ENCODE data around the gene SLC38A5. TPM values are rescaled to one million over a fixed set of nuclear protein-coding genes. Genes with fewer than 3 reads are reported as not detected.
"Not testable (repeated sequence)": the region's sequence is repeated elsewhere in the genome, so short reads cannot be mapped to it uniquely, and the experiment has no call there.

The SLC38A5 gene
- total RNA-seq, 6 experiments from 2014 or later = 0.40 to 0.91 (median 0.79) TPM; not detected in 1

GRCh38 chrX:48458711-48459110 lies 11.3 kb downstream of the SLC38A5 start:
- H3K27ac Mint-ChIP-seq = no peak overlapping the region
- H3K27me3 Mint-ChIP-seq (ENCODE audit: insufficient read depth) = no peaks in the 10 kb centered on the region; the same call in none of the 2 replicates
- no peaks in the 10 kb centered on the region for H3K36me3 Mint-ChIP-seq (ENCODE audit: low read depth)
- no peak for TF ChIP-seq CTCF (IDR thresholded peaks at IDR 0.05)
- H3K4me1 Mint-ChIP-seq (ENCODE audit: low read depth) = no peaks in the 10 kb centered on the region
- H3K4me3 Mint-ChIP-seq = no peak overlapping the region
- no peak for DNase-seq
- H3K9me3 Mint-ChIP-seq = no peaks in the 10 kb centered on the region

- Mint-ChIP-seq H3K27me3 (ENCODE audit: insufficient read depth) (no peaks in the 10 kb centered on the region; the same call in none of the 2 replicates), H3K9me3 (no peaks in the 10 kb centered on the region), H3K36me3 (ENCODE audit: low read depth) (no peaks in the 10 kb centered on the region), H3K4me1 (ENCODE audit: low read depth) (no peaks in the 10 kb centered on the region), H3K27ac (no peak overlapping the region), H3K4me3 (no peak overlapping the region)
- no peak for DNase-seq
- TF ChIP-seq CTCF (IDR thresholded peaks at IDR 0.05) = no peak
Measured at GRCh38 chrX:48456628-48457331, 13.3 kb downstream of the SLC38A5 start.

GRCh38 chrX:48451708-48452107 lies 18.4 kb downstream of the SLC38A5 start:
- no peak for TF ChIP-seq CTCF (IDR thresholded peaks at IDR 0.05)
- DNase-seq = no peak
- no peak overlapping the region for H3K27ac Mint-ChIP-seq
- no peak overlapping the region for H3K4me3 Mint-ChIP-seq
- H3K36me3 Mint-ChIP-seq (ENCODE audit: low read depth) = no peaks in the 10 kb centered on the region
- H3K27me3 Mint-ChIP-seq (ENCODE audit: insufficient read depth) = no peaks in the 10 kb centered on the region; the same call in 1 of the 2 replicates
- no peaks in the 10 kb centered on the region for H3K4me1 Mint-ChIP-seq (ENCODE audit: low read depth)
- no peaks in the 10 kb centered on the region for H3K9me3 Mint-ChIP-seq

- no peak for TF ChIP-seq CTCF (IDR thresholded peaks at IDR 0.05)
- no peak for DNase-seq
Measured at GRCh38 chrX:48450076-48450475, 20.0 kb downstream of the SLC38A5 start.

DNA sequence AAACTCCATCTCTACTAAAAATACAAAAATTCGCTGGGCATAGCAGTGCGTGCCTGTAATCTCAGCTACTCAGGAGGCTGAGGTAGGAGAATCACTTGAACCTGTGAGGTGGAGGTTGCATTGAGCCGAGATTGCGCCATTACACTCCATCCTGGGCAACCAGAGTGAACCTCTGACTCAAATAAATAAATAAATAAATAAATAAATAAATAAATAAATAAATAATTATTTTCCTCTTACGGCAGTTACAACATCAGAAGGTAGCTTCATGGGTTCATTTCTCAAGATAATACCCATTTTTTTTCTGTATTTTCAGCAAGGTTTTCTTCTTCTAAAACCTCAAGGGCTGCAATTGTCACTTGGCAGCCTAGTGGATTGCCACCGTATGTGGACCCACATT lies 22.9 kb downstream of the SLC38A5 start:
- peaks cover 10% of the 10 kb centered on the region for H3K27me3 Mint-ChIP-seq (ENCODE audit: insufficient read depth)
- H3K4me1 Mint-ChIP-seq (ENCODE audit: low read depth); H3K27ac Mint-ChIP-seq; H3K4me3 Mint-ChIP-seq; H3K9me3 Mint-ChIP-seq; H3K36me3 Mint-ChIP-seq (ENCODE audit: low read depth); DNase-seq: not testable (repeated sequence)

More at GRCh38 chrX:48450076-48450475, 20.0 kb downstream of the SLC38A5 start:
- Mint-ChIP-seq H3K4me3 (no peak overlapping the region), H3K4me1 (ENCODE audit: low read depth) (no peaks in the 10 kb centered on the region), H3K27ac (no peak overlapping the region), H3K9me3 (no peaks in the 10 kb centered on the region), H3K36me3 (ENCODE audit: low read depth) (no peaks in the 10 kb centered on the region), H3K27me3 (ENCODE audit: insufficient read depth) (no peaks in the 10 kb centered on the region; the same call in 1 of the 2 replicates)

- not testable (repeated sequence) for H3K4me3 Mint-ChIP-seq; H3K36me3 Mint-ChIP-seq (ENCODE audit: low read depth); H3K27ac Mint-ChIP-seq
Measured at GRCh38 chrX:48433713-48434112, 36.3 kb downstream of the SLC38A5 start.

GRCh38 chrX:48430166-48430565 lies 39.9 kb downstream of the SLC38A5 start:
- not testable (repeated sequence) for H3K4me1 Mint-ChIP-seq (ENCODE audit: low read depth); H3K27me3 Mint-ChIP-seq (ENCODE audit: insufficient read depth); DNase-seq; H3K4me3 Mint-ChIP-seq; H3K27ac Mint-ChIP-seq; H3K36me3 Mint-ChIP-seq (ENCODE audit: low read depth)
- peaks cover 10% of the 10 kb centered on the region; the same call in 1 of the 2 replicates for H3K9me3 Mint-ChIP-seq

More at GRCh38 chrX:48433713-48434112, 36.3 kb downstream of the SLC38A5 start:
- H3K4me1 Mint-ChIP-seq (ENCODE audit: low read depth); H3K27me3 Mint-ChIP-seq (ENCODE audit: insufficient read depth); DNase-seq: not testable (repeated sequence)
- H3K9me3 Mint-ChIP-seq = peaks cover 15% of the 10 kb centered on the region; the same call in 1 of the 2 replicates

GRCh38 chrX:48429606-48430005 lies 40.5 kb downstream of the SLC38A5 start:
- not testable (repeated sequence) for H3K36me3 Mint-ChIP-seq (ENCODE audit: low read depth); H3K27ac Mint-ChIP-seq; H3K4me1 Mint-ChIP-seq (ENCODE audit: low read depth); DNase-seq; H3K4me3 Mint-ChIP-seq; H3K27me3 Mint-ChIP-seq (ENCODE audit: insufficient read depth); H3K9me3 Mint-ChIP-seq

DNA sequence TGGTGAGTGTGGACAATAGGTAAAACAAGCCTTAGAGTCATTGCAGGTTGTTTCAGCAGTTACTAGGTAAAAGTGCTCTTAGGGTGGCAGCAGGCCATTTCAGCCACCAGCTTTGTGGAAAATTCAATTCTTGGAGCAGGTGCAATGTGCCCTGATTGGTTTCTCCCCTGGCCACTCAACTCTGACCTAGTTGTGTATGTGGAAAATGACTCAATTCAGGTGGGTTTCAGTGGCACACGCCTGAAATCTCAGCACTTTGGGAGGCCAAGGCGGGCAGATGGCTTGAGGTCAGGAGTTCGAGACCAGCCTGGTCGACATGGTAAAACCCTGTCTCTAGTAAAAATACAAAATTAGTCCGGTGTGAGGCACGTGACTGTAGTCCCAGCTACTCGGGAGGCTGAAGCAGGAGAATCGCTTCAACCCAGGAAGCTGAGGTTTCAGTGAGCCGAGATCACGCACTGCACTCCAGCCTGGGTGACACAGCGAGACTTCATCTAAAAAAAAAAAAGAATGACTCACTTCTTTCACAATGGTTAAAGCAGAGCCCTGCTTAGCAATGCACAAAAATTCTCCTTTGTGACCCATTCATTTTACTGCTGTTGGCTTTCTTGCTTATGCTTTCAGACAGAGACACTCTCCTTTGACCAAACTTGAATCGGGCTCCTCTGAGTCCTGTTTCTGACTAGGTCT lies 42.9 kb downstream of the SLC38A5 start:
- not testable (repeated sequence) for H3K4me1 Mint-ChIP-seq (ENCODE audit: low read depth); DNase-seq

GRCh38 chrX:48411860-48412259 lies 58.2 kb downstream of the SLC38A5 start, which contains the start of gene SSX4B:
Gene SSX4B (minus strand): TSS chrX:48411960. CDS start chrX:48411372, 588 bp downstream.
- not testable (repeated sequence) for H3K27me3 Mint-ChIP-seq (ENCODE audit: insufficient read depth); H3K4me3 Mint-ChIP-seq; H3K36me3 Mint-ChIP-seq (ENCODE audit: low read depth); H3K9me3 Mint-ChIP-seq; H3K27ac Mint-ChIP-seq; DNase-seq; H3K4me1 Mint-ChIP-seq (ENCODE audit: low read depth)

More for the DNA sequence above, 42.9 kb downstream of the SLC38A5 start:
- not testable (repeated sequence) for H3K9me3 Mint-ChIP-seq; H3K36me3 Mint-ChIP-seq (ENCODE audit: low read depth); H3K27ac Mint-ChIP-seq; H3K27me3 Mint-ChIP-seq (ENCODE audit: insufficient read depth); H3K4me3 Mint-ChIP-seq
